PC-3 (cell line): ENCODE results near the gene EVL.

Experiments used
- CTCF ChIP-seq: fragments of 300-600 bp; sonication (generic); conservative IDR thresholded peaks from 2 replicates; pipeline ENCODE4 v1.5.1; 2017; ENCODE audit warnings: antibody characterized with exemption, low read depth, mild to moderate bottlenecking, low read length
- EZH2 ChIP-seq: fragments of 300-600 bp; sonication (generic); IDR thresholded peaks from one replicate; pipeline ENCODE4 v1.6.1; 2017; ENCODE audit warnings: antibody characterized with exemption, mild to moderate bottlenecking, low read length; ENCODE audit not compliant: unreplicated experiment
- EZH2phosphoT487 ChIP-seq: fragments of 300-600 bp; sonication (generic); IDR thresholded peaks from 2 replicates; pipeline ENCODE4 v1.6.1; 2018; ENCODE audit warnings: mild to moderate bottlenecking, antibody characterized with exemption, low read length, borderline replicate concordance

DNA sequence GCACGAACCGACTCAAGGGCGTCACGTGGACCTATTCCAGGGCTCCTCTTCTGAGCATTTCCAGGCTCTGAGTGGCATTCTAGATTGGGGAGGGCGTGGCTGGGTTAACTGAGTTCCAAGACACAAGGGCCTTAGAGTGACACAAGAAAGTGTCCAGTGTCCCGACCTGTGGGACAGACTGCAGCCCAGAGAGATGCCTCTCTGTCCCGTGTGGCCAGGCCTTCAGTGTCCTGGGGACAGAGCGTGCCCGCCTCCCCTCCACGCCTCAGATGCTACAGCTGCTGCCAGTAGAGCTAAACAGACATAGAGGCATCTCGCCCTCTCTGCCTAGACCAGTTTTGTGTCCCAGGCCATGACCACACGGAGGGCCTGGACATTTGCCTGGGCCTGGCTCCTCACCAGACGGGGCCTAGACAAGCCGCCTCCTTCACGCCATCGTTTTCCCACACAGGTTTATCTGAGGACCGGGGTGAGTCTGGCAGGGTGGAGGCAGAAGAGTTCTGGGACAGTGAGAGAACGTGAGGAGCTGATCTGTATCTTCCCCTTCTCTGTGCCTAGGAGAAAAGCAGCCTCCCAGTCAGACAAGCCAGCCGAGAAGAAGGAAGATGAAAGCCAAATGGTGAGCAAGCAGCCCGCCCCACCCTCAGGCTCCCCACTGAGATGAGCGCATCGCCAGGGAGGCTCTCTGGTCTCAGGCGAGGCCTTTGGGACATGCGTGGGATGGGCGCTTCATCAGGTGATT lies 67.1 kb downstream of the EVL start:
- TF ChIP-seq EZH2phosphoT487 (no peak), CTCF (no peak), EZH2 (no peak)
